Vagina (tissue), 2 donors: ENCODE results near the gene RAB23. TPM values are rescaled to one million over a fixed set of nuclear protein-coding genes. Genes with fewer than 3 reads are reported as not detected.

Experiments used
- DNase-seq, 2 donors: peaks; one replicate each; pipeline ENCODE4 v3.0.0-alpha.2; 2017; ENCODE audit errors: extremely low spot score in 2 of 2
- H3K27ac ChIP-seq: fragments of 200-600 bp; sonication (generic); one replicate; pipeline ENCODE4 v1.5.1; 2019
- H3K27me3 ChIP-seq: fragments of 200-600 bp; sonication (generic); one replicate; pipeline ENCODE4 v1.5.1; 2019
- H3K36me3 ChIP-seq, 2 donors: fragments of 200-600 bp; sonication (generic); one replicate each; pipeline ENCODE4 v1.5.1; 2017 to 2019
- H3K4me1 ChIP-seq: fragments of 200-600 bp; sonication (generic); one replicate; pipeline ENCODE4 v1.5.1; 2019
- H3K4me3 ChIP-seq, 2 donors: fragments of 200-600 bp; sonication (generic); 1 replicate in 1 of 2; 2 replicates in 1 of 2; pipeline ENCODE4 v1.5.1; 2016 to 2019
- H3K9me3 ChIP-seq: fragments of 200-600 bp; sonication (generic); one replicate; pipeline ENCODE4 v1.5.1; 2019
- CTCF ChIP-seq, 3 experiments: fragments of 450-650 bp in 2 of 3; fragments of 200-600 bp in 1 of 3; sonication (generic) in 1 of 3; IDR thresholded peaks; one replicate each; pipeline ENCODE4 v1.5.1; 2017 to 2019; ENCODE audit warnings: antibody characterized with exemption in 3 of 3, mild to moderate bottlenecking in 2 of 3, moderate library complexity in 2 of 3
- POLR2A ChIP-seq, 2 donors: fragments of 450-650 bp; IDR thresholded peaks; one replicate each; pipeline ENCODE4 v1.6.1; 2017; ENCODE audit warnings: antibody characterized with exemption in 2 of 2, mild to moderate bottlenecking in 2 of 2, moderate library complexity in 2 of 2
- POLR2AphosphoS5 ChIP-seq, 2 donors: sonication (generic); formaldehyde crosslinking; IDR thresholded peaks; one replicate each; pipeline ENCODE4 v1.9.0; 2017; ENCODE audit warnings: antibody characterized with exemption in 2 of 2, mild to moderate bottlenecking in 2 of 2, low read depth in 1 of 2; ENCODE audit not compliant: insufficient read depth in 1 of 2
- intact Hi-C: fragments of 100-400 bp; cut with DNase I; formaldehyde crosslinking; loops from one replicate; pipeline ENCODE4 v1.15.1; 2023
- total RNA-seq: library from RNA; depleted of rRNA; stranded (reverse); fragments of >200 nt; gene quantifications from one replicate; pipeline ENCODE4 v1.2.3, GENCODE V29; 2016

RAB23 gene
- total RNA-seq, 1 donor from 2014 or later: 31.4 TPM

DNA sequence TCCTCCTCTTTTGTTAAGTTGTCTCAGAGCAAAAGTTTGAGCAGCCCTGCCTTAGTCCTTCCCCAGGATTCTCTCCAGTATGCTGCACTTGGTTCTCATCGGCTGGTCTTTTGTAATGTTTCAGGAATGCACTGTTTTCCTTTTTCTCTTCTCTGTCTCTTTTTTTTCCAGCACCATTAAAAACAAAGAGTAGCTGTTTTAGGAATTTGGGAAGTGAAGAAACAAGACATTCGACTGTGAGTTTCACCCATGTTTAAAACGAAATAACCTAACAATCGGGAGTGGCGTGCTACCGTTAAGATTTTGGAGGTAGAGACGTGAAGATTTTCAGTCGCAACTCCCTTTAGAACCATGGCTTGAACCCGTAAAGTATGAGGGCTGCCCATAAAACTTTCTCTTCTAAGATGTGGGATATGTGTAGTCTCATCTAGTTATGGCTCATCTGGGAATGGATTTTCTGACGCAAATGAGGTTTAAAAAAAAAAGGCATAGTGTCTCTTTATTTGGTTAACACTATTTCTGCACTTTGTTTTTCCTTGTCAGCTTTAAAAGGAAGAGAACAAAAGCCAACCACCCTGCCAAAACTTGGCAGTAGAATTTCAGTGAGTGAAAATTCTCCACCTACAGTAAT lies 35.9 kb upstream of the RAB23 start:
- Histone ChIP-seq H3K4me3 (peak overlapping the region in 1 of 2 donors; percentile 7), H3K27me3 (no peaks in the 10 kb centered on the region), H3K36me3 (no peaks in the 10 kb centered on the region), H3K9me3 (no peaks in the 10 kb centered on the region), H3K27ac (peak overlapping the region; percentile 89), H3K4me1 (peaks cover 33% of the 10 kb centered on the region)
- intact Hi-C loops: loop anchor here (10.0 kb wide), 1 partner anchor 83 kb away; the partner anchor contains the start of gene BAG2
- TF ChIP-seq POLR2AphosphoS5 (IDR thresholded peaks at IDR 0.05; ENCODE audit: insufficient read depth in 1 of 2, low read depth in 1 of 2): peak; percentile 15 to 88
- no peak for TF ChIP-seq CTCF (IDR thresholded peaks at IDR 0.05)
- TF ChIP-seq POLR2A (IDR thresholded peaks at IDR 0.05): peak in 1 of 2 donors; percentile 7
- DNase-seq: no peak

DNA sequence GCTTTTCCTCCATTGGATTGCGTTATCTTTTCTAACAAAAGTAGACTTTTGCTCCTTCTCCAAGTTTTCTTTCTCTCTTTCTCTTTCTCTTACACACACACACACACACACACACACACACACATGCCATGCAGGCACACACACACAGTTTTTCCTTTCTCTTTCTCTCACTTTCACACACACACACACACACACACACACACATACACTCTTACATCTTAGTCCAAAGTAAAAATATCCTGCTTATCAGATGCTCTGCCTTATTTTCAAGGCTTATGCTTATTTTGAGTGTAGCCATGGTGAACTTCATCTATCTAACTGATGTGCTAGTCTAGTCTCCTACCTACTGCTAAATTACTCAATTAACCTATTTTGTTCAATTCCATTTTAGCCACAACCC lies 34.4 kb upstream of the RAB23 start:
- no peak for TF ChIP-seq POLR2A (IDR thresholded peaks at IDR 0.05)
- TF ChIP-seq POLR2AphosphoS5 (IDR thresholded peaks at IDR 0.05; ENCODE audit: insufficient read depth in 1 of 2, low read depth in 1 of 2): no peak
- no peak for TF ChIP-seq CTCF (IDR thresholded peaks at IDR 0.05)
- intact Hi-C loops: loop anchor here (10.0 kb wide), 1 partner anchor 82 kb away; the partner anchor contains the start of gene BAG2
- H3K27me3 ChIP-seq: no peaks in the 10 kb centered on the region
- H3K9me3 ChIP-seq: no peaks in the 10 kb centered on the region
- H3K36me3 ChIP-seq: no peaks in the 10 kb centered on the region
- no peak overlapping the region for H3K4me3 ChIP-seq
- DNase-seq: no peak
- peak overlapping the region; percentile 89 for H3K27ac ChIP-seq
- peaks cover 41% of the 10 kb centered on the region for H3K4me1 ChIP-seq

DNA sequence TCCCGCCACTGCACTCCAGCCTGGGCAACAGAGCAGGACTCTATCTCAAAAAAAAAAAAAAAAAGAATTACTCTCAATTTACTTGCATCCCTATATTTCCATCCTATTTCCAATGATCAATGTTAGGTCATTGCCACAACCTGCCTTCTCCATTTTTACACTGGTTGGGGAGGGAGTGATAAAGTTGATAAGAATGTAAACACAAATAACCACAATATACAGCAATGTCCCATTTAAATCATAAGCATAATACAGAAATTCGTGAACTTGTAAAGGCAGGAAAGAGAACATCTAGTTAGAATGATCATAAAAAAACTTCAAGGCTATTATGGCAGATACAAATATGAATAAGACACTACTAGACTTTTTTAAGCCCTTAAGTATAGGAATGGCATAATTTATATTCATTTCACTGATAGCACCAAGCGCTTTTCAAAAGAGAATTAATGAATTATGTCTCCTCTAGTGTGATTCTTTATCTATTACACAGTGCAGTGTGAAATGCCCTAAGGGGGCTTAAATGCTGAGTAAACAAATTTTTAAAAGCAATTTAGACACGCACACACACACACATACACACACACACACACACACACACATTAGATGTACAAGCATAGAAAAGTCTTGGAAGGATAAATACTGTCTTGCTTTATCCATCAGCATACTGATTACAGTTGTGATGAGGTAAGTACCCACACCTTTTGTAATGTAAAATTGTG lies 33.5 kb upstream of the RAB23 start:
- Histone ChIP-seq H3K36me3 (no peaks in the 10 kb centered on the region), H3K9me3 (no peaks in the 10 kb centered on the region), H3K27ac (no peak overlapping the region), H3K4me3 (no peak overlapping the region), H3K27me3 (no peaks in the 10 kb centered on the region), H3K4me1 (peaks cover 37% of the 10 kb centered on the region)
- TF ChIP-seq CTCF (IDR thresholded peaks at IDR 0.05) (no peak), POLR2AphosphoS5 (IDR thresholded peaks at IDR 0.05; ENCODE audit: insufficient read depth in 1 of 2, low read depth in 1 of 2) (no peak), POLR2A (IDR thresholded peaks at IDR 0.05) (no peak)
- intact Hi-C loops: loop anchor here (10.0 kb wide), 1 partner anchor 81 kb away; the partner anchor contains the start of gene BAG2
- no peak for DNase-seq

GRCh38 chr6:57254055-57254717 lies 32.1 kb upstream of the RAB23 start:
- no peak for TF ChIP-seq POLR2AphosphoS5 (IDR thresholded peaks at IDR 0.05; ENCODE audit: insufficient read depth in 1 of 2, low read depth in 1 of 2)
- TF ChIP-seq POLR2A (IDR thresholded peaks at IDR 0.05): no peak
- TF ChIP-seq CTCF (IDR thresholded peaks at IDR 0.05): no peak
- Histone ChIP-seq H3K36me3 (no peaks in the 10 kb centered on the region), H3K4me1 (peaks cover 34% of the 10 kb centered on the region), H3K27me3 (no peaks in the 10 kb centered on the region), H3K27ac (peak overlapping the region; percentile 86), H3K9me3 (no peaks in the 10 kb centered on the region), H3K4me3 (no peak overlapping the region)
- intact Hi-C loops: loop anchor here (10.0 kb wide), 1 partner anchor 79 kb away; the partner anchor contains the start of gene BAG2
- no peak for DNase-seq
